Measurements from ENCODE around the gene MUC5B.

MUC5B gene

GRCh38 chr11:1220941-1221721, 1.7 kb upstream of the MUC5B start:
- no peak for DNase-seq

GRCh38 chr11:1221848-1222311, 986 bp upstream of the MUC5B start:
- DNase-seq = no peak

- DNase-seq = no peak
Measured at GRCh38 chr11:1223346-1224110, 662 bp downstream of the MUC5B start.

- DNase-seq = no peak
Measured at GRCh38 chr11:1224111-1224490, 1.2 kb downstream of the MUC5B start.

- DNase-seq = no peak
Measured at GRCh38 chr11:1224491-1225385, 1.9 kb downstream of the MUC5B start.

- DNase-seq = no peak
Measured at GRCh38 chr11:1225386-1226225, 2.7 kb downstream of the MUC5B start.

- DNase-seq = no peak
Measured at GRCh38 chr11:1226226-1226985, 3.5 kb downstream of the MUC5B start.

- no peak for DNase-seq
Measured at GRCh38 chr11:1226986-1227550, 4.2 kb downstream of the MUC5B start.

- DNase-seq = no peak
Measured at GRCh38 chr11:1227551-1228100, 4.8 kb downstream of the MUC5B start.

- no peak for DNase-seq
Measured at GRCh38 chr11:1228101-1228821, 5.4 kb downstream of the MUC5B start.

GRCh38 chr11:1228921-1229451, 6.1 kb downstream of the MUC5B start:
- DNase-seq = no peak

- no peak for DNase-seq
Measured at GRCh38 chr11:1229471-1230120, 6.7 kb downstream of the MUC5B start.

GRCh38 chr11:1230121-1230455, 7.2 kb downstream of the MUC5B start:
- DNase-seq = no peak

GRCh38 chr11:1230456-1231395, 7.9 kb downstream of the MUC5B start:
- no peak for DNase-seq

GRCh38 chr11:1231396-1232020, 8.6 kb downstream of the MUC5B start:
- DNase-seq = no peak

GRCh38 chr11:1232021-1232882, 9.4 kb downstream of the MUC5B start:
- no peak for DNase-seq

- DNase-seq = no peak
Measured at GRCh38 chr11:1232883-1233321, 10.0 kb downstream of the MUC5B start.

Data from inflammatory macrophage treated with lipopolysaccharide for 4 hours (primary cell).